Peyer's patch (tissue), 4 donors: ENCODE measurements around the gene CAVIN4. TPM values are rescaled to one million over a fixed set of nuclear protein-coding genes. Genes with fewer than 3 reads are reported as not detected.

Experiments used
- DNase-seq, 3 donors: peaks; one replicate each; pipeline ENCODE4 v3.0.0-alpha.2; 2017 to 2019
- H3K27ac ChIP-seq, 4 donors: fragments of 200-600 bp; sonication (generic); one replicate each; pipeline ENCODE4 v1.5.1; 2016 to 2019
- H3K27me3 ChIP-seq, 2 donors: fragments of 200-600 bp; sonication (generic); one replicate each; pipeline ENCODE4 v1.5.1; 2019
- H3K36me3 ChIP-seq, 3 donors: fragments of 200-600 bp; sonication (generic); one replicate each; pipeline ENCODE4 v1.5.1; 2016 to 2019
- H3K4me1 ChIP-seq, 4 donors: fragments of 200-600 bp; sonication (generic); one replicate each; pipeline ENCODE4 v1.5.1; 2016 to 2019
- H3K4me3 ChIP-seq, 4 donors: fragments of 200-600 bp; sonication (generic); 1 replicate in 3 of 4; 2 replicates in 1 of 4; pipeline ENCODE4 v1.5.1; 2016 to 2019; ENCODE audit warnings: mild to moderate bottlenecking in 1 of 4
- H3K9me3 ChIP-seq, 4 donors: fragments of 200-600 bp; sonication (generic); one replicate each; pipeline ENCODE4 v1.5.1; 2016 to 2019; ENCODE audit warnings: mild to moderate bottlenecking in 1 of 4
- POLR2A ChIP-seq, 2 donors: fragments of 450-650 bp; IDR thresholded peaks; one replicate each; pipeline ENCODE4 v1.5.1; 2017; ENCODE audit warnings: antibody characterized with exemption in 2 of 2, mild to moderate bottlenecking in 2 of 2, moderate library complexity in 2 of 2
- total RNA-seq, 4 donors: library from RNA; depleted of rRNA; stranded (reverse); fragments of >200 nt; gene quantifications; one replicate each; pipeline ENCODE4 v1.1.0, GENCODE V29; 2016
- TF ChIP-seq, protein P1 (sequence below), 6 experiments: fragments of 450-650 bp in 4 of 6; fragments of 200-600 bp in 2 of 6; sonication (generic) in 1 of 6; IDR thresholded peaks; one replicate each; pipeline ENCODE4 v1.5.1; 2017 to 2019; ENCODE audit warnings: antibody characterized with exemption in 6 of 6, mild to moderate bottlenecking in 3 of 6, moderate library complexity in 1 of 6

Gene CAVIN4, protein sequence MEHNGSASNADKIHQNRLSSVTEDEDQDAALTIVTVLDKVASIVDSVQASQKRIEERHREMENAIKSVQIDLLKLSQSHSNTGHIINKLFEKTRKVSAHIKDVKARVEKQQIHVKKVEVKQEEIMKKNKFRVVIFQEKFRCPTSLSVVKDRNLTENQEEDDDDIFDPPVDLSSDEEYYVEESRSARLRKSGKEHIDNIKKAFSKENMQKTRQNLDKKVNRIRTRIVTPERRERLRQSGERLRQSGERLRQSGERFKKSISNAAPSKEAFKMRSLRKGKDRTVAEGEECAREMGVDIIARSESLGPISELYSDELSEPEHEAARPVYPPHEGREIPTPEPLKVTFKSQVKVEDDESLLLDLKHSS
- total RNA-seq = not detected

DNA sequence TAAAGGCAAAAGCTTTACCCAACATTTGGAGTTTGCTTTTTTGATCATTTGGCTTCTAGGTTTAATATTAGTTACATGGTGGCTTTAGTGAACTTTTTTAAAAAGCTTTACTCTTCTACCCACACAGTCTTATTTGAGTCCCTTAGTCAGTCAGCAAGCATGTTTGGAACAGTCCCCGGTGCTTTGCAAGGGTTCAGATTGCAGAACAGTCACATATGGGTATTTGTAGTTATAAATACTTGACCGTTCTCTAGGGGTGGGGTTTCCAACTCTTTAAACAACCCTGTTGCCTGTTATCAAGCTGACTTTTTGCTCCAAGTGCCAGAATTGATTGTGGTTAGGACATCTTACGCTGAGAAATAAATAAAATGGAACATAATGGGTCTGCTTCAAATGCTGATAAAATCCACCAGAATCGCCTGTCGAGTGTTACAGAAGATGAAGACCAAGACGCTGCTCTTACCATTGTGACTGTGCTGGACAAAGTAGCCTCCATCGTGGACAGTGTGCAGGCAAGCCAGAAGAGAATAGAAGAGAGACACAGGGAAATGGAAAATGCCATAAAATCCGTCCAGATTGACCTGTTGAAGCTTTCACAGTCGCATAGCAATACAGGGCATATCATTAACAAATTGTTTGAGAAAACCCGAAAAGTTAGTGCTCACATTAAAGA, at the start of gene CAVIN4:
Gene CAVIN4 (plus strand): TSS at position 304 of the 673 bp plus-strand sequence. CDS start 65 bp downstream, at position 369.
- no peak within 1 kb of the TSS for H3K4me3 ChIP-seq
- H3K27ac ChIP-seq = no peak within 1 kb of the TSS
- no peaks in the 10 kb centered on the region for H3K4me1 ChIP-seq
- H3K27me3 ChIP-seq = no peaks in the 10 kb centered on the region
- H3K36me3 ChIP-seq = no peaks in the 10 kb centered on the region
- no peaks in the 10 kb centered on the region for H3K9me3 ChIP-seq
- DNase-seq = no peak
- TF ChIP-seq, protein P1, sequence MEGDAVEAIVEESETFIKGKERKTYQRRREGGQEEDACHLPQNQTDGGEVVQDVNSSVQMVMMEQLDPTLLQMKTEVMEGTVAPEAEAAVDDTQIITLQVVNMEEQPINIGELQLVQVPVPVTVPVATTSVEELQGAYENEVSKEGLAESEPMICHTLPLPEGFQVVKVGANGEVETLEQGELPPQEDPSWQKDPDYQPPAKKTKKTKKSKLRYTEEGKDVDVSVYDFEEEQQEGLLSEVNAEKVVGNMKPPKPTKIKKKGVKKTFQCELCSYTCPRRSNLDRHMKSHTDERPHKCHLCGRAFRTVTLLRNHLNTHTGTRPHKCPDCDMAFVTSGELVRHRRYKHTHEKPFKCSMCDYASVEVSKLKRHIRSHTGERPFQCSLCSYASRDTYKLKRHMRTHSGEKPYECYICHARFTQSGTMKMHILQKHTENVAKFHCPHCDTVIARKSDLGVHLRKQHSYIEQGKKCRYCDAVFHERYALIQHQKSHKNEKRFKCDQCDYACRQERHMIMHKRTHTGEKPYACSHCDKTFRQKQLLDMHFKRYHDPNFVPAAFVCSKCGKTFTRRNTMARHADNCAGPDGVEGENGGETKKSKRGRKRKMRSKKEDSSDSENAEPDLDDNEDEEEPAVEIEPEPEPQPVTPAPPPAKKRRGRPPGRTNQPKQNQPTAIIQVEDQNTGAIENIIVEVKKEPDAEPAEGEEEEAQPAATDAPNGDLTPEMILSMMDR (IDR thresholded peaks at IDR 0.05) = no peak
- no peak for TF ChIP-seq POLR2A (IDR thresholded peaks at IDR 0.05)

DNA sequence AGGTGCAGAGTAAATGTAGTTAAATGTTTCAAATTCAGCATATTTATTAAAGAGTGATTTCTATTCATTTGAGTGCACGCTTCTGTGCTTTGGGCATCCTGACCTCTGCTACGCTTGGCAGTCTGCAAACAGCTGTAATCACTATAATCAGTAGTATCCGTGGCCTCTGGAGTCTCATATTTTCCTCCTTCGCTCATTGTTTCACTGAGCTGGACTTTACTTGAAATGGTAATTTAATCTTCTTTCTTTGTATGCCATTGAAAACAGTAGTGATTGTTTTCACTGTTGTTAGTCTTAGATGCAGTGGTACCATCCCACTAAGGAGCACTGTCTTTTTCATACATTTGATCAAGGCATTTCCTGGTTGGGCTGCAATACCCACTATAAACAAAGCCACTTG, 43.5 kb upstream of the CAVIN4 start:
- no peak for TF ChIP-seq POLR2A (IDR thresholded peaks at IDR 0.05)
- TF ChIP-seq, protein P1 (IDR thresholded peaks at IDR 0.05) = no peak
- no peak overlapping the region for H3K4me3 ChIP-seq

DNA sequence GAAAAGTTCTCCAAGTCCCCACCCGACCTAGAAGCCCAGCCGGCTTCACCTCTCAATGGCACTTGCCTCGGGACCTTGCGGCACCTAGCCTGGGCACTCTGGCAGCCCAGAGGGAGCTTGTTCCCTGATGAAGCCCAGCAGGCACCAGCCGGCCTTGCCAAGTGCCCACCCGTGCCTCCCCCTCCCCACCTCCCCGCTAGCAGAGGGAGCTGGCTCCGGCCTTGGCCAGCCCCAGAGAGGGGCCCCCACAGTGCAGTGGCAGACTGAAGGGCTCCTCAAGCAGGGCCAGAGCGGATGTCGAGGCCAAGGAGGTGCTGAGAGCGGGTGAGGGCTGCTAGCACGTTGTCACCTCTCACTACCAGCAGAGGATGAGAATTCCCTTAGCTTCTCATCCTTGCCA, 37.6 kb upstream of the CAVIN4 start:
- Histone ChIP-seq H3K27me3 (no peaks in the 10 kb centered on the region), H3K27ac (no peak overlapping the region), H3K4me1 (no peaks in the 10 kb centered on the region), H3K4me3 (no peak overlapping the region), H3K9me3 (no peaks in the 10 kb centered on the region), H3K36me3 (no peaks in the 10 kb centered on the region)
- DNase-seq = no peak
- TF ChIP-seq POLR2A (IDR thresholded peaks at IDR 0.05) = no peak
- TF ChIP-seq, protein P1 (IDR thresholded peaks at IDR 0.05) = no peak

More for the DNA sequence above, 43.5 kb upstream of the CAVIN4 start:
- Histone ChIP-seq H3K27ac (no peak overlapping the region), H3K27me3 (no peaks in the 10 kb centered on the region), H3K9me3 (no peaks in the 10 kb centered on the region), H3K36me3 (no peaks in the 10 kb centered on the region), H3K4me1 (no peaks in the 10 kb centered on the region)
- no peak for DNase-seq

DNA sequence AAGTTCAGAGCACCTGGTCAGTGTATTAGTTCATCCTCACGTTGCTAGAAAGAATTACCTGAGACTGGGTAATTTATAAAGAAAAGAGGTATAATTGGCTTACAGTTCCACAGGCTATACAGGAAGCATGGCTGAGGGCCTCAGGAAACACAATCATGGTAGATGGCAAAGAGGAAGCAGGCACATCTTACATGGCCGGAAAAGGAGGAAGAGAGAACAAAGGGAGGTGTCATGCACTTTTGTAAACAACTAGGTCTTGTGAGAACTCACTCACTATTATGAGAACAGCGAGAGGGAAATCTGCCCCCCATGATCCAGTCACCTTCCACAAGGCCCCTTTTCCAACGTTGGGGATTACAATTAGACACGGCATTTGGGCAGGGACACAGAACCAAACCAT, 28.8 kb upstream of the CAVIN4 start:
- TF ChIP-seq POLR2A (IDR thresholded peaks at IDR 0.05) = no peak
- TF ChIP-seq, protein P1 (IDR thresholded peaks at IDR 0.05) = no peak
- no peaks in the 10 kb centered on the region for H3K36me3 ChIP-seq

DNA sequence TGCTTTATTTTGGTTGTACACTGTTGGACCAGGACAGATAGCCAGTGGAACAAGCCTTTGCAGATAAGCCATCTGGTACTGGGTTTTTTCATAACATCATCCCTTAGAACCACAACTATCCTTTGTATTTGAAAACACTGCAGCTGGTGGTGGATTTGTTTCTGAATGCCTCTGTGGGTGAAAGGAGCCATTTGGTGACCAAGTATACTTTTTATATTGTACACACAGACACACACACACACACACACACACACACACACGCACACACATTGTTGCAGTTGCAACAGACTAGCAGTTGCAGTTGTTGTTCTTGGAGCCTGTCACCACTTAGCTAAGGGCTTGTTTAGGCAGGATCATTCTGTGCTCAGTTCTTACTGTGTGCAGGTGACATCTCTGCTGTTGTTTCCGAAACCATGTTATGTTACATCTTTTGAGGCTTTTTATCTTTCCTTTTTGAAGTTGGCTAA, 22.9 kb upstream of the CAVIN4 start:
- Histone ChIP-seq H3K4me1 (no peaks in the 10 kb centered on the region), H3K9me3 (no peaks in the 10 kb centered on the region), H3K27me3 (no peaks in the 10 kb centered on the region), H3K4me3 (no peak overlapping the region), H3K36me3 (no peaks in the 10 kb centered on the region), H3K27ac (no peak overlapping the region)
- no peak for TF ChIP-seq POLR2A (IDR thresholded peaks at IDR 0.05)
- TF ChIP-seq, protein P1 (IDR thresholded peaks at IDR 0.05) = no peak
- no peak for DNase-seq

More for the DNA sequence above, 28.8 kb upstream of the CAVIN4 start:
- H3K4me1 ChIP-seq = no peaks in the 10 kb centered on the region
- H3K4me3 ChIP-seq = no peak overlapping the region
- H3K27ac ChIP-seq = no peak overlapping the region
- no peaks in the 10 kb centered on the region for H3K27me3 ChIP-seq
- no peak for DNase-seq
- H3K9me3 ChIP-seq = no peaks in the 10 kb centered on the region
